Choroid plexus epithelial cell (primary cell): ENCODE data around the gene SMIM35.

Source experiments
- DNase-seq: peaks from one replicate; pipeline ENCODE4 v3.0.0-alpha.2; 2010; ENCODE audit warnings: low read depth
- H3K4me3 ChIP-seq: 2 replicates; pipeline ENCODE4 v1.5.1; 2011; ENCODE audit warnings: low read depth, mild to moderate bottlenecking, control low read depth, low read length, moderate library complexity
- TF ChIP-seq, protein P1 (sequence below): conservative IDR thresholded peaks from 2 replicates; pipeline ENCODE4 v1.5.1; 2011; ENCODE audit warnings: low read depth, mild to moderate bottlenecking, control low read depth, inconsistent platforms, low read length, moderate library complexity

Gene SMIM35

DNA sequence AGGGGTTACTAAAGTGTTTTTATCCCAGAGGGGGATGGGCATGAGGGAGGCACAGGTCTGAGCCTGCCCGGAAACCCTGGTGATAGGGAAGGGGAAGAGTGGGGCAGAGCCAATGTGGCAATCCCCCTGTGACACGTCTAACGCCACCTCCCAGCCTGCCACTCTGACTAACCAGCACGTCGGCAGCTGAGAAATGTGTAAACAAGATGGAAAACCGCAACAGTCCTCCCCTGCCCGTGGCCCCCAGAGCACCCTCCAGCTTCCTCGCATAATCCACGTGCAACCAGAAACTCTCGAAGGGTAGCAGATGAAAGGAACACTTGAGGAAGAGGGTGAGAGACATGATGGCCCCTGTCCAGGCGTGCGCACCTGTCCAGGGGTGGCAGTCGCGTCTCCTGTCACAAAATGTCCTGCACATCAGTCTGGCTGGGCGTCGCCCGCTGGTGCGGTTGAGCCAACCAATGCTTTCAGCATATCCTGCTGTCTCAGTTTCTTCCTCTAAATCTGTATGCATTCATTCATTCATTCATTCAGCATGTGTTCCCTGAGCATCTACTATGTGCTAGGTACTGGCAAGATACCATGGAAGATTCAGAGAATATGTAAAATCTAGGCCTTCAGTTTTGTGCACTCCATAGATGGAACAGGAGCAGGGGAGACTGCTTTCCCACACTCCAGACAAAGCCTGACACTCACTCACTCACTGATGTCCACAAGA, 5.4 kb downstream of the SMIM35 start:
- TF ChIP-seq, protein P1, sequence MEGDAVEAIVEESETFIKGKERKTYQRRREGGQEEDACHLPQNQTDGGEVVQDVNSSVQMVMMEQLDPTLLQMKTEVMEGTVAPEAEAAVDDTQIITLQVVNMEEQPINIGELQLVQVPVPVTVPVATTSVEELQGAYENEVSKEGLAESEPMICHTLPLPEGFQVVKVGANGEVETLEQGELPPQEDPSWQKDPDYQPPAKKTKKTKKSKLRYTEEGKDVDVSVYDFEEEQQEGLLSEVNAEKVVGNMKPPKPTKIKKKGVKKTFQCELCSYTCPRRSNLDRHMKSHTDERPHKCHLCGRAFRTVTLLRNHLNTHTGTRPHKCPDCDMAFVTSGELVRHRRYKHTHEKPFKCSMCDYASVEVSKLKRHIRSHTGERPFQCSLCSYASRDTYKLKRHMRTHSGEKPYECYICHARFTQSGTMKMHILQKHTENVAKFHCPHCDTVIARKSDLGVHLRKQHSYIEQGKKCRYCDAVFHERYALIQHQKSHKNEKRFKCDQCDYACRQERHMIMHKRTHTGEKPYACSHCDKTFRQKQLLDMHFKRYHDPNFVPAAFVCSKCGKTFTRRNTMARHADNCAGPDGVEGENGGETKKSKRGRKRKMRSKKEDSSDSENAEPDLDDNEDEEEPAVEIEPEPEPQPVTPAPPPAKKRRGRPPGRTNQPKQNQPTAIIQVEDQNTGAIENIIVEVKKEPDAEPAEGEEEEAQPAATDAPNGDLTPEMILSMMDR, result no peak
- no peak overlapping the region for H3K4me3 ChIP-seq
- DNase-seq, result no peak

DNA sequence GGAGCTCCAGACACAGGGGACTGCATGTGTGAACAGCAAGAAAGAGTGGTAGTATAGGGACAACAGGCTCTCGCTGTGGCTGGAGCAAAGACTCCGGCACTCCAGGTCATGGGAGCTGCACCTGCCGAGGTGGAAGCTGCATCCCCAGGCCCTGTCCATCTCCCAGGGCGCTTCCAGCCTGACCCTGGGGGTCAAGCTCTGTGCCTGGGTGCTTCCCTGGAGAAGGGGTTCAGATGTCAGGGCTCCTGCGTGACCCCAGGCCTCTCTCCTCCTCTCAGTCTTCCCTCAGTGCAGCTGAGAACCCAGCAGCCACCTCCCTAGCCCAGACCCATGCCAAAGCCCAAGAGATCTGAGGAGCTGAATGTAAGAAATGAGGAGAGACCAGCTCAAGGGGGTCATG, 6.5 kb downstream of the SMIM35 start:
- DNase-seq, result no peak
- TF ChIP-seq, protein P1, result no peak
- no peak overlapping the region for H3K4me3 ChIP-seq

DNA sequence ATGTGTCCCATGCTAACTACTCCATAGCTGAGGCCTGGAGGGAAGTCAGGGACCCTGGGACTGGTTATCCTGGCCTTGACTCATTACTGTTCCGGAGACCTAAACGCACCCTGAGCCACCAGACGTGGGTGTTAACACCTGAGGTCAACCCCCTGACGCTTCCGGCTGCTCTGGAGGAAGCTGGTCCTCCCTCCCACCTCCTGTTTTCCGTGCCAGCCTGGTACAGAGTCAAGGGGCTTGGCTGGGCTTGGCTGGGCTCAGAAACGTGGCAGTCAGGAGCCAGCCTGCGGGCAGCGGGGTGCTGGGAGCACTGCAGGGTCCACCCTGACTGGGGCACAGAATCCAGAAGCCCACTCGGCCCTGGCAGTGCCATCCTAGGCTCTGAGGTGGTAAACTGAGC, 7.3 kb downstream of the SMIM35 start:
- TF ChIP-seq, protein P1, result no peak
- no peak overlapping the region for H3K4me3 ChIP-seq
- DNase-seq, result no peak

GRCh38 chr11:118078911-118079411, 7.8 kb downstream of the SMIM35 start:
- no peak for DNase-seq
- no peak overlapping the region for H3K4me3 ChIP-seq
- TF ChIP-seq, protein P1, result no peak

DNA sequence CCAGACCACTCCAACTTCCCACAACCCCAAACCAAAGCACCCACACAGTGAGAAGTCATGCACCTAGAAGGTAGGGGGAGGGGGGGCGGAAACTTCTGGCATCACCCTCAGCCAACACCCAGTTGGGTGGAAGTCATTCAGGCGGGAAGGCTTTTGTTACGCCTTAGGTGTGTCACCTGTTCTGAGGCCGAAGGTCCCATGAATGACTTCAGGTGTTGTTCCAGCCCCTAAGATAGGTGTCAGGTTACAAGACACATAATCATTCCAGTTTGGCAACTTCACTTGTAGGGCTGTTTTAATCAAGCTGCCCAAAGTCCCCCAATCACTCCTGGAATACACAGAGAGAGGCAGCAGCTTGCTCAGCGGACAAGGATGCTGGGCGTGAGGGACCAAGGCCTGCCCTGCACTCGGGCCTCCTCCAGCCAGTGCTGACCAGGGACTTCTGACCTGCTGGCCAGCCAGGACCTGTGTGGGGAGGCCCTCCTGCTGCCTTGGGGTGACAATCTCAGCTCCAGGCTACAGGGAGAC, 9.9 kb downstream of the SMIM35 start, which contains the start of gene TMPRSS4:
TSS of gene TMPRSS4 (plus strand) at position 325 of the 528 bp plus-strand sequence. CDS start 225 bp downstream, outside the sequence.
- DNase-seq, result no peak
- TF ChIP-seq, protein P1, result no peak
- no peak within 1 kb of the TSS for H3K4me3 ChIP-seq

DNA sequence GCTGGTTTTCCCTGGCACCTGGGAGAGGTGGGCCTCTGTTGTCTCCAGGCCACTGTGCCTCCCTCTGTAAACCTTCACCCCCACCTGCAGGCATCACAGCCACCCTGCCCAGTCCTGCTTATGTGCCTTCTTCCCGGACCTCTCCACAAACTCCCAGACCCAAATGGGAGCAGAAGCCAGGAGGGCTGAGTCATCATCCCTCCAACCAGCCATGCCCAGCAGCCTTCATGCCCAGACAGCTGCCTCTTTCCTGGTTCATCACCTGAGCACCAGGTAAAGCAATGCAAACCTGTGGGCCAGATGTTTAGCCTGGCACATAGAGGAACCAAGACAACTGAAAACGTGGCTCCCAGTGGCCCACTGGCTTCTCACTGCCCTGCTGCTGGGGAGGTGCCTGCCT, 12.0 kb downstream of the SMIM35 start:
- TF ChIP-seq, protein P1, result no peak
- DNase-seq, result no peak
- H3K4me3 ChIP-seq, result no peak overlapping the region
